Endothelial cell of umbilical vein (primary cell): ENCODE results near the gene LDLRAD4.

Experiments
- GATA2 ChIP-seq: IDR thresholded peaks from 2 replicates; pipeline ENCODE4 v1.7.0; 2011; ENCODE audit warnings: low read depth, mild to moderate bottlenecking, moderate library complexity, mixed read lengths, low read length; ENCODE audit not compliant: insufficient read length, insufficient read depth
- POLR2A ChIP-seq: IDR thresholded peaks from 2 replicates; pipeline ENCODE4 v1.6.1; 2012; ENCODE audit warnings: low read depth, mild to moderate bottlenecking, control low read depth, low read length
- POLR2AphosphoS5 ChIP-seq: IDR thresholded peaks from 2 replicates; pipeline ENCODE4 v1.6.1; 2012; ENCODE audit warnings: low read depth, mild to moderate bottlenecking, control low read depth, low read length, moderate library complexity; ENCODE audit not compliant: insufficient read depth
- TF ChIP-seq, protein P1 (sequence below), 2 donors: IDR thresholded peaks; 1 replicate in 1 of 2; 2 replicates in 1 of 2; pipeline ENCODE4 v1.5.1; 2011; ENCODE audit warnings: low read length in 2 of 2, mild to moderate bottlenecking in 2 of 2, moderate library complexity in 2 of 2, control low read depth in 1 of 2, inconsistent platforms in 1 of 2, low read depth in 1 of 2; ENCODE audit not compliant: insufficient read depth in 1 of 2; ENCODE audit errors: extremely low read depth in 1 of 2

GRCh38 chr18:13410471-13410870 is 191.9 kb downstream of the LDLRAD4 start:
- TF ChIP-seq POLR2A (no peak), POLR2AphosphoS5 (no peak), GATA2 (no peak)
- TF ChIP-seq, protein P1, sequence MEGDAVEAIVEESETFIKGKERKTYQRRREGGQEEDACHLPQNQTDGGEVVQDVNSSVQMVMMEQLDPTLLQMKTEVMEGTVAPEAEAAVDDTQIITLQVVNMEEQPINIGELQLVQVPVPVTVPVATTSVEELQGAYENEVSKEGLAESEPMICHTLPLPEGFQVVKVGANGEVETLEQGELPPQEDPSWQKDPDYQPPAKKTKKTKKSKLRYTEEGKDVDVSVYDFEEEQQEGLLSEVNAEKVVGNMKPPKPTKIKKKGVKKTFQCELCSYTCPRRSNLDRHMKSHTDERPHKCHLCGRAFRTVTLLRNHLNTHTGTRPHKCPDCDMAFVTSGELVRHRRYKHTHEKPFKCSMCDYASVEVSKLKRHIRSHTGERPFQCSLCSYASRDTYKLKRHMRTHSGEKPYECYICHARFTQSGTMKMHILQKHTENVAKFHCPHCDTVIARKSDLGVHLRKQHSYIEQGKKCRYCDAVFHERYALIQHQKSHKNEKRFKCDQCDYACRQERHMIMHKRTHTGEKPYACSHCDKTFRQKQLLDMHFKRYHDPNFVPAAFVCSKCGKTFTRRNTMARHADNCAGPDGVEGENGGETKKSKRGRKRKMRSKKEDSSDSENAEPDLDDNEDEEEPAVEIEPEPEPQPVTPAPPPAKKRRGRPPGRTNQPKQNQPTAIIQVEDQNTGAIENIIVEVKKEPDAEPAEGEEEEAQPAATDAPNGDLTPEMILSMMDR (IDR thresholded peaks at IDR 0.05; ENCODE audit: extremely low read depth in 1 of 2, insufficient read depth in 1 of 2, low read depth in 1 of 2, low read length in 2 of 2), result no peak
